GM19023 (cell line): Measurements from ENCODE around the gene AP5S1.
"Not testable (repeated sequence)": the region's sequence is repeated elsewhere in the genome, so short reads cannot be mapped to it uniquely, and the experiment has no call there.

Experiments used
- ATAC-seq: cut with Tn5 transposase; IDR thresholded peaks from one replicate; pipeline ENCODE4 v1.9.1; 2021; ENCODE audit warnings: mild to moderate bottlenecking, moderate library complexity; ENCODE audit not compliant: unreplicated experiment

AP5S1 gene

GRCh38 chr20:3789201-3789600 is 31.1 kb upstream of the AP5S1 start:
- ATAC-seq, result not testable (repeated sequence)

- not testable (repeated sequence) for ATAC-seq
These were observed 26.2 kb upstream of the AP5S1 start for GRCh38 chr20:3794168-3794567.

DNA sequence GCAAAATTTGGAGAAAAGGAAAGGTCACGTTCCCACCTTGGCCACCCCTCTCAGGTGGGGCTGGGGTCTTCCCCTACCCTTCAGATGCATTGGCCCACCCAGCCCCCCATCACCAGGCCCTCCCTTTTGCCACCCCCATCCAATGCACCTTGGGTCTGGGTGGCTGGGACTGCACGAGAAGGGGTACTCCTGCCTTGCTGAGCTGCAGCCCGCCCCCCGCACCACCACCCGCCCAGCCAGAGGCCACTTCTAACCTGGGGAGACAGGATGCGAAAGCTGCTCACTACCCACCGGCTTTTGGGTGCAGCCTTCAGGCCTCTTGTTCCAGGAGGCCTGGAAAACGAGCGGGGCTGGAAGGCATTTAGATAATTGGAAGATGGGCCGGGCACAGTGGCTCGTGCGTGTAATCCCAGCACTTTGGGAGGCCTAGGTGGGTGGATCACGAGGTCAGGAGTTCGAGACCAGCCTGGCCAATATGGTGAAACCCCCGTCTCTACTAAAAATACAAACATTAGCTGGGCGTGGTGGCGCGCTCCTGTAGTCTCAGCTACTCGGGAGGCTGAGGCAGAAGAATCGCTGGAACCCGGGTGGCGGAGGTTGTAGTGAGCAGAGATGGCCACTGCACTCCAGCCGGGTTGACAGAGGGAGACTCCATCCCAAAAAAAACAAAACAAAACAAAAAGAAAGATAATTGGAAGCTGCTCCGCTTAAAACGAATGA is 25.5 kb upstream of the AP5S1 start:
- ATAC-seq, result no peak

GRCh38 chr20:3795511-3796468 is 24.6 kb upstream of the AP5S1 start, which contains the start of gene CDC25B:
Gene CDC25B (plus strand): TSS chr20:3796310. CDS start chr20:3796532, 222 bp downstream.
- peak; percentile 70 for ATAC-seq

DNA sequence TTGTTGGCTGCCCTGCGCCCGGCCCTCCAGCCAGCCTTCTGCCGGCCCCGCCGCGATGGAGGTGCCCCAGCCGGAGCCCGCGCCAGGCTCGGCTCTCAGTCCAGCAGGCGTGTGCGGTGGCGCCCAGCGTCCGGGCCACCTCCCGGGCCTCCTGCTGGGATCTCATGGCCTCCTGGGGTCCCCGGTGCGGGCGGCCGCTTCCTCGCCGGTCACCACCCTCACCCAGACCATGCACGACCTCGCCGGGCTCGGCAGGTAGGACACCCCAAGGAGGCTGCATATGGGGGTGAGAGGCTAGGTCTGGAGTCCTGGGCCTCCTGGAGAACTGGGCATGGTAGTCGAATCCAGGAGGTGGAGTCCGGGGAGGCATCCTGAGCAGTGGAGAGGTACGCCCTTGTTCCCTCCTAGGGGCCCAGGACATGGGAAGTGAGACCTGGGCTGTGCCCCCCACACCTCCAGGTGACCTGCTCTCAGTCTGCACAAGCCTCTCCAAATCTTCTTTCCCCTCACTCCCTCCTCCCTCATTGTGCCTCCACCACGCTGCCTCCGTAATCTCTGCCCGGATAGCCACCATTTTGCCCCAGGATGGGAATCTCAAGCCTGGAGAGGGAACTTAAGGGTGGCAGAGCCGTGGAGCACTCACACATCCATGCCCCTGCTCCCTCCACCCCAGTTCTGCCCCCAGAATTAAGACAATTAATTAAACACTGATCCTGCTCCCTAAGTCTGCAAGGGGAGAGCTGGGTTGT is 23.7 kb upstream of the AP5S1 start:
- peak; percentile 4 for ATAC-seq

DNA sequence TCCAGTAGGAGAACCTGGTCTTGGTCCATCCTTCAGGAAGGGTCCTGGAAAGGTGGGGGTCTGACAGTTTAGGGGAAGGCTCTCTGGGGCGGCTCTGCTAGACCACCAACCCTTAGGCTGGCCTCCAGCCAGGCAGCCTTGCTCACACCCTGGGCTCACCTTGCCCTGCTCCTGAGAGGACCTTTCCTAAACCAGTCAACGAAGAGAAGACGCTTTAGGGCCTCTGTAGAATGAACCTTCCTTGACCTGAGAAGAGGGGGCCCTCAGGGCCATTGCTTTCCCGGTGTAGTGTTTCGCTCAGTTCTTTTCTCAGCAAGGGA is 23.2 kb upstream of the AP5S1 start:
- no peak for ATAC-seq

- ATAC-seq, result no peak
These were observed 22.6 kb upstream of the AP5S1 start for GRCh38 chr20:3797592-3798372.

DNA sequence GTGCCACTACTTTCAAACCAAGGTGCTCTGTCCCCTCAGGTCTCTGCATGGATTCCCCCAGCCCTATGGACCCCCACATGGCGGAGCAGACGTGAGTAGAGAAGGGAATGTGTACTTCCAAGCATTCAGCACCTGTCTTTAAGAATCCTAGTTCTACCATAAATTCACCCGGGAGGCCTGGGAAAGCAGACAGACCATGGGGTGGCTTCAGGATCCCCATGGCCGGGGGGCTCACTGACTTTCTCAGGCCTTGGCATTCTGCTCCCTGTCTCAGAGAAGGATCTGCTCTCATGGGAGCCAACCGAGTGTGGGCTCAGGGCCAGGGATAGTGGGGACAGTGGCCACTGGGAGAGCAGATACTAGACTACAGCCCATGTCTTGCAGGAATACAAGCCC is 22.0 kb upstream of the AP5S1 start:
- no peak for ATAC-seq

DNA sequence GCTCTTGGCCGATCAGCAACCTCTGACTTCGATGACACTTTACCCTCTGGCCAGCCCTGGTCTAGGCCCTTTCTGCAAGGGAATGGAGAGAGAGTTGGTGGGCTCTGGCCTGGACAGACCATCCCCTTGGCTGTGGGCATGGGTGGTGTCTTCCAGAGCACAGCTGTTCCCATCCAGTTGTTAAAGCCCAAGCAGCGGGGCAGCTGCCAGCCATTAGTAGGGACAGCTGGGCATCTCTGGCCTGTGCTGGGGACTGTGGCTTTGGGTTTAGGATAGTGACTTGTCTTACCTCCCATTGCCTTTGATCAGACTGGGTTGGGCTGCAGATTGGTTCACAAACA is 21.5 kb upstream of the AP5S1 start:
- no peak for ATAC-seq

DNA sequence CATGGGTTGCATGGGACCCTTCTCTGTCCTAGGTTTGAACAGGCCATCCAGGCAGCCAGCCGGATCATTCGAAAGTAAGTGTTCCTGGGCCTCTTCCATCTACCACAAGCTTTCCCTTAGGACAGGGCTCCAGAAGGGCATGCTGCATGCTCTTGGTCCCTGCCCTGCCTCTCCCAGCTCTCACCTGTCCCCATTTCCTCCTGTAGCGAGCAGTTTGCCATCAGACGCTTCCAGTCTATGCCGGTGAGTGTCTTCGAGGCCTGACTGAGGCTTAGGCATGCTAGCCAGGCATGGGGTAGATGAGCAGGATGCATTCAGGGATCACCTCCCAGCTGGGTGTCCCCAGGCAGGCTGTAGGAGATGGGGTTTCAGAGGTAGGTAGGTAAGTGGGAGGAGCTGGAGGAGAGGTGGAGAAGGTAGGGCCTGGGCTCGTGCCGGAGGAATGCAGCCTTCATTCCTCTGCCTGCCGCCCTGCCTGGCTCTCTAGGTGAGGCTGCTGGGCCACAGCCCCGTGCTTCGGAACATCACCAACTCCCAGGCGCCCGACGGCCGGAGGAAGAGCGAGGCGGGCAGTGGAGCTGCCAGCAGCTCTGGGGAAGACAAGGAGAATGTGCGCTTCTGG is 20.0 kb upstream of the AP5S1 start:
- ATAC-seq, result no peak

DNA sequence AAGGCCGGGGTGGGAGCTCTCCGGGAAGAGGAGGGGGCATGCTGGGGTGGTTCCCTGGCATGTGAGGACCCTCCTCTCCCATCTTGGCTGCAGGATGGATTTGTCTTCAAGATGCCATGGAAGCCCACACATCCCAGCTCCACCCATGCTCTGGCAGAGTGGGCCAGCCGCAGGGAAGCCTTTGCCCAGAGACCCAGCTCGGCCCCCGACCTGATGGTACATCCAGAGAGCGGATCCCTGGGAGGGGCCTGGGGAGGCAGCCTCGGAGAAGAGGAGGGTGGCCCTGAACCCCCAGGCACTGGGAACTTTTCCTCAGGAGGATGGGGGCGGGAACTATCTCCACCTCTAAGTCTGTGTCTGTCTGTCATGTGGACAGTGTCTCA is 19.5 kb upstream of the AP5S1 start:
- no peak for ATAC-seq

- ATAC-seq, result no peak
These were observed 19.0 kb upstream of the AP5S1 start for GRCh38 chr20:3801299-3801698.

DNA sequence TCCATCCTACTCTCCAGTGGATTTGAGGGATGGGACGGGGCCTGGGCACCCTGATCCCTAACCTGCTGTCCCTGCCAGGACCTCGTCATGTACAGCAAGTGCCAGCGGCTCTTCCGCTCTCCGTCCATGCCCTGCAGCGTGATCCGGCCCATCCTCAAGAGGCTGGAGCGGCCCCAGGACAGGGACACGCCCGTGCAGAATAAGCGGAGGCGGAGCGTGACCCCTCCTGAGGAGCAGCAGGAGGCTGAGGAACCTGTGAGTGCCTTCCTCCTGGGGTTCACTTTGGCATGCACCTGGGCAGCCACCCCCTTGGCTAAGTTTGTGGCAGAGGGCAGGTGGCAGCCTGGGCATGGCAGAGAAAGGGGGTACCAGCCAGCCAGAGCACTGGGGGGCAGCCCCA is 18.5 kb upstream of the AP5S1 start:
- no peak for ATAC-seq

DNA sequence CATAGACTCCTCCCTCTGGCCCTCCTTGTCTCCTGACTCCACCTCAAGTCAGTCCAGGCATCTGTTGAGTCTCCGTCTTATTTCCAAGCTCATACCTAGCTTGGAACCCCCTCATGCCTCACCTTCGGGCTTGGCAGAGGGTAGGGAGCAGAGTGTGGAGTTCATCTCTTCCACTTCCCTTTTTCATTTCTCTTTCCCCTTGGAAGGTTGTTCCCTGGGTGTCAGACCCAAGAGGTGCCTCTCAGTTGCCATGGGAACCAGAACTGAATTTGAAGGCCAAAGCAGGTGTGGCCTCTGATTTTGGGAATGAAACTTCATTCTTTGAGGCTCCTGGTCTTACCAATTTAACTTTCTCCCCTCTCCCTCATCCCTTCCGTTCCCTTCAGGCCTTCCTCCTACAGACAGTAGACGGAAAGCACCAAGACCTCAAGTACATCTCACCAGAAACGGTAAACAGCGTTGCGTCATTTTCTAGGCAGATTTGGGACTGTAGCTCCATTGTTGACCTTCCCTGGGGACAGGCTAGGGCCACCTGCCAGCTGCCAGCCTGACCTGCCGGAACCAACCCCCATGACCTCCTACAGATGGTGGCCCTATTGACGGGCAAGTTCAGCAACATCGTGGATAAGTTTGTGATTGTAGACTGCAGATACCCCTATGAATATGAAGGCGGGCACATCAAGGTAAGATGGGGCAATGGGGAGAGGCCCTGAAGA is 17.7 kb upstream of the AP5S1 start:
- no peak for ATAC-seq

- ATAC-seq, result no peak
These were observed 17.1 kb upstream of the AP5S1 start for GRCh38 chr20:3803289-3803688.

DNA sequence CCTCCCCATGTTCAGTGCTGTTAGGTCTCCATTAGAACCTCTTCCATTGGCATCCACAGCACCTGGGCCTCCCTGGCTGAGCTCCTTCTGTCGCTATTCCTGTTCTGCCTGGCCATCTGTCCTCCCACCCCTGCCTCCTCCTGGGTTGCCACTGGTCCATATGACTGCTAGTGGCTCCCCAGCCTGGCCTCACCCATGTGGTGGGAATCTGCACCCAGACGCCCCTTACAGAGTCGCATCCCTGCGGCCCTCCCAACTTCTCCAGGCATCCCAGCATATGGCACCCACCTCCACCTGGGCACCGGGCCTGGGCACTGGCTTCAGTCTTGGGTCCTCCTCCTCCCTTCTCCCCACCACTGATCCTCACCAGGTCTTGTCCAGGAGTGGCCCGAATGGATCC is 16.5 kb upstream of the AP5S1 start:
- no peak for ATAC-seq

GRCh38 chr20:3804254-3804751 is 16.0 kb upstream of the AP5S1 start:
- ATAC-seq, result no peak

GRCh38 chr20:3804781-3805180 is 15.6 kb upstream of the AP5S1 start:
- ATAC-seq, result no peak

DNA sequence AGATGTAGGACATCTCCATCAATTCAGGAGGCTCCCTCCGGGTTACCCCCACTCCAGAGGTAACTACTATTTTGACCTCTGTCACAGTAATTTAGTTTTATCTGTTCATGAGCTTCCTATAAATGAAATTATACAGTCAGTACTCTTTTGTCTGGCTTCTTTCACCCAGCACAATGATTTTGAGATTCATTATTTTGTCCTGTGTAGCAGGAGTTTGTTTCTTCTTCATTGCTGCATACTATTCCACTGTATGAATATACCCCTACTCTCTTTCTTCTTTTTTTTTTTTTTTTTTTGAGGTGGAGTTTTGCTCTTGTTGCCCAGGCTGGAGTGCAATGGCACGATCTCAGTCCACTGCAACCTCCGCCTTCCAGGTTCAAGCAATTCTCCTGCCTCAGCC is 11.8 kb upstream of the AP5S1 start:
- ATAC-seq, result no peak
